Spinal cord (tissue), 10 donors: ENCODE results near the gene KRT3. TPM values are rescaled to one million over a fixed set of nuclear protein-coding genes. Genes with fewer than 3 reads are reported as not detected.

Experiments used
- DNase-seq, 6 donors: peaks; one replicate each; pipeline versions ENCODE4 v3.0.0 to v3.0.0-alpha.2; 2013 to 2015; ENCODE audit warnings: low spot score in 6 of 6, low read depth in 4 of 6
- H3K27ac ChIP-seq: one replicate; pipeline ENCODE4 v1.5.1; 2013; ENCODE audit warnings: low read depth, low read length, control low read depth
- H3K27me3 ChIP-seq: one replicate; pipeline ENCODE4 v1.6.1; 2013; ENCODE audit warnings: low read length; ENCODE audit not compliant: control insufficient read depth, insufficient read depth
- H3K36me3 ChIP-seq: one replicate; pipeline ENCODE4 v1.6.1; 2013; ENCODE audit warnings: low read length; ENCODE audit not compliant: control insufficient read depth, insufficient read depth
- H3K4me1 ChIP-seq: one replicate; pipeline ENCODE4 v1.6.1; 2013; ENCODE audit warnings: low read length; ENCODE audit not compliant: control insufficient read depth, insufficient read depth
- H3K4me3 ChIP-seq: one replicate; pipeline ENCODE4 v1.5.1; 2013; ENCODE audit warnings: low read depth, low read length, control low read depth
- H3K9me3 ChIP-seq: one replicate; pipeline ENCODE4 v1.6.1; 2013; ENCODE audit warnings: low read length; ENCODE audit not compliant: control insufficient read depth, insufficient read depth
- WGBS: methylation state at CpG from one replicate; pipeline ENCODE4 v1.1.5; 2013; ENCODE audit warnings: missing lambda C conversion rate; ENCODE audit not compliant: insufficient coverage; 5-methylcytosine and 5-hydroxymethylcytosine counted together
- polyA plus RNA-seq, 2 donors: library from polyadenylated mRNA; unstranded; fragments of 120-200 nt; gene quantifications; one replicate each; pipeline ENCODE4 v1.2.1, GENCODE V29; 2013; ENCODE audit not compliant: insufficient read length in 2 of 2
- total RNA-seq, 2 donors: library from RNA; depleted of rRNA in 1 of 2; stranded (reverse); fragments of 120-200 nt in 1 of 2; fragments of >200 nt in 1 of 2; gene quantifications; one replicate each; pipeline versions ENCODE4 v1.2.3 to v1.2.4, GENCODE V29; 2013 to 2014
- donor health status: healthy.

The KRT3 gene
- total and polyA plus RNA-seq, 4 donors = 0.10 to 0.21 TPM; not detected in 2

GRCh38 chr12:52783563-52784316, 12.2 kb downstream of the KRT3 start:
- H3K4me1 ChIP-seq = no peaks in the 10 kb centered on the region
- no peaks in the 10 kb centered on the region for H3K27me3 ChIP-seq
- H3K27ac ChIP-seq = no peak overlapping the region
- no peak for DNase-seq
- H3K9me3 ChIP-seq = no peaks in the 10 kb centered on the region
- WGBS = 88% methylated on average over 5 of the region's 7 CpGs
- no peak overlapping the region for H3K4me3 ChIP-seq
- no peaks in the 10 kb centered on the region for H3K36me3 ChIP-seq

GRCh38 chr12:52782502-52782901, 13.4 kb downstream of the KRT3 start:
- no peaks in the 10 kb centered on the region for H3K4me1 ChIP-seq
- no peak overlapping the region for H3K27ac ChIP-seq
- no peak overlapping the region for H3K4me3 ChIP-seq
- no peaks in the 10 kb centered on the region for H3K9me3 ChIP-seq
- H3K36me3 ChIP-seq = no peaks in the 10 kb centered on the region
- WGBS = 100% methylated on average over 3 of the region's 4 CpGs
- DNase-seq = no peak
- no peaks in the 10 kb centered on the region for H3K27me3 ChIP-seq

GRCh38 chr12:52781399-52782082, 14.4 kb downstream of the KRT3 start:
- no peaks in the 10 kb centered on the region for H3K4me1 ChIP-seq
- H3K4me3 ChIP-seq = no peak overlapping the region
- DNase-seq = no peak
- WGBS = no CpG with 5 or more reads among the region's 4 CpGs
- H3K9me3 ChIP-seq = no peaks in the 10 kb centered on the region
- H3K27ac ChIP-seq = no peak overlapping the region
- H3K27me3 ChIP-seq = peaks cover 2% of the 10 kb centered on the region
- no peaks in the 10 kb centered on the region for H3K36me3 ChIP-seq

- H3K27ac ChIP-seq = no peak overlapping the region
- H3K4me1 ChIP-seq = no peaks in the 10 kb centered on the region
- no peaks in the 10 kb centered on the region for H3K36me3 ChIP-seq
- H3K27me3 ChIP-seq = peaks cover 2% of the 10 kb centered on the region
- WGBS = 79% methylated on average over 5 of the region's 6 CpGs
- no peak for DNase-seq
- no peaks in the 10 kb centered on the region for H3K9me3 ChIP-seq
- H3K4me3 ChIP-seq = no peak overlapping the region
Measured at GRCh38 chr12:52779914-52780313, 16.0 kb downstream of the KRT3 start.

GRCh38 chr12:52778833-52779232, 17.1 kb downstream of the KRT3 start:
- Histone ChIP-seq H3K4me3 (no peak overlapping the region), H3K27me3 (peaks cover 2% of the 10 kb centered on the region), H3K9me3 (no peaks in the 10 kb centered on the region), H3K36me3 (no peaks in the 10 kb centered on the region), H3K27ac (no peak overlapping the region), H3K4me1 (no peaks in the 10 kb centered on the region)
- WGBS = 100% methylated on average over 1 of the region's 2 CpGs
- no peak for DNase-seq

GRCh38 chr12:52777566-52777965, 18.4 kb downstream of the KRT3 start:
- Histone ChIP-seq H3K27ac (no peak overlapping the region), H3K4me3 (no peak overlapping the region), H3K9me3 (no peaks in the 10 kb centered on the region), H3K36me3 (no peaks in the 10 kb centered on the region), H3K27me3 (peaks cover 2% of the 10 kb centered on the region), H3K4me1 (no peaks in the 10 kb centered on the region)
- 89% methylated on average over 3 of the region's 4 CpGs for WGBS
- DNase-seq = no peak

GRCh38 chr12:52776913-52777395, 19.0 kb downstream of the KRT3 start, which contains the start of gene KRT76:
KRT76 (minus strand) TSS chr12:52777345; CDS start chr12:52777291, 54 bp downstream.
- 94% methylated on average over 6 of the region's 8 CpGs for WGBS
- H3K36me3 ChIP-seq = no peaks in the 10 kb centered on the region
- H3K4me3 ChIP-seq = no peak within 1 kb of the TSS
- no peak for DNase-seq
- H3K4me1 ChIP-seq = no peaks in the 10 kb centered on the region
- peaks cover 2% of the 10 kb centered on the region for H3K27me3 ChIP-seq
- no peak within 1 kb of the TSS for H3K27ac ChIP-seq
- H3K9me3 ChIP-seq = no peaks in the 10 kb centered on the region

- no peak for DNase-seq
- Histone ChIP-seq H3K4me3 (no peak overlapping the region), H3K27me3 (peaks cover 2% of the 10 kb centered on the region), H3K4me1 (no peaks in the 10 kb centered on the region), H3K36me3 (no peaks in the 10 kb centered on the region), H3K27ac (no peak overlapping the region), H3K9me3 (no peaks in the 10 kb centered on the region)
- 84% methylated on average over 5 of the region's 5 CpGs for WGBS
Measured at GRCh38 chr12:52776435-52776834, 19.5 kb downstream of the KRT3 start.

GRCh38 chr12:52774629-52775250, 21.2 kb downstream of the KRT3 start:
- 79% methylated on average over 7 of the region's 8 CpGs for WGBS

More at GRCh38 chr12:52774629-52775250, 21.2 kb downstream of the KRT3 start:
- DNase-seq = no peak
- H3K36me3 ChIP-seq = no peaks in the 10 kb centered on the region
- no peaks in the 10 kb centered on the region for H3K4me1 ChIP-seq
- H3K4me3 ChIP-seq = no peak overlapping the region
- no peaks in the 10 kb centered on the region for H3K9me3 ChIP-seq
- H3K27ac ChIP-seq = no peak overlapping the region
- H3K27me3 ChIP-seq = peaks cover 2% of the 10 kb centered on the region
